COLO668 (cell line): ENCODE results near the gene HOXA13.

Source experiments
- DNase-seq: peaks from one replicate; lab custom pipeline; 2025; ENCODE audit not compliant: unreplicated experiment; lab: John Stamatoyannopoulos, UW

HOXA13 gene

DNA sequence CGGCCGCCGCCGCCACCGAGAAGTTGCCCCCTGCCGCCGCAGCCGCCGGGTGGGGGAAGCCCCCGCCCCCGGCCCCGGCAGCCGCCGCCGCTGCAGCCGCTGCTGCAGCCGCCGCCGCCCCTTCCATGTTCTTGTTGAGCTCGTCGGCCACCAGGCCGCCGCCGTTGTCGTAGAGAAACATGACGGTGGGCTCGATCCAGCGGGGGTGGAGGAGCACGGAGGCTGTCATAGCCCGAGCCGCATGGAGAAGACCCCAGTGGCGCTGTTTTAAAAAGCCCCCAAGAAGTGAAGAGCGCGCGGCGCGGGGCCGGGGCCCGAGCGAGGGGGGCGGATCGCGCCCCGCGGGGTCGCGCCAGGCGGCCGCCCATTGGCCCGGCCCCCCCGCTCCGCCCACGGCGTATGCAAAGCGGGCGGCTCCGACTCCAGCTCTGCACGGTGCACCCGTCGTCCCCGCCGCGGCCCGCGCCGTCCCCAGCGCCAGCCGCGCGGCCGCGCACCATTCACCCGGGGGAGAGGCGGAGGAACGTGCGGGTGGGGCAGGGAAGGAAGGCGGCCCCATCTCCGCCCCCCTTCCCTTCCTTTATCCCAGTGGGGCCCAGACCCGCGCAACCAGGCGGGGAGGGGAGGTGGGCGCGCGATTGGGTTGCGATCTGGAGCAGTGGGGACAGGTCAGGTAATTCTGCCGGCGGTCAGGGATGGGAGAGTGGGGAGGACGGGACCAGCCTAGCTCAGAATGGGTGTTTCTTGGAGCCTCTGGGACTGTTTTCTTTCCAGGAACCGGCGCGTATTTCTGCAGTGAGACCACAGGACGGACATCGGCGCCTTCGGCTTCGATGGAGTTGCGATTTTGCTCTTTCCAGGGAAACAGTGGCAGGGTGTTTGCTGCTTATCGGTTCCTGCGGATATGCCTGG lies at the start of gene HOXA13:
HOXA13 (minus strand) TSS at position 243 of the 912 bp plus-strand sequence; CDS start at position 229, 14 bp downstream.
- peak; percentile 97 for DNase-seq

DNA sequence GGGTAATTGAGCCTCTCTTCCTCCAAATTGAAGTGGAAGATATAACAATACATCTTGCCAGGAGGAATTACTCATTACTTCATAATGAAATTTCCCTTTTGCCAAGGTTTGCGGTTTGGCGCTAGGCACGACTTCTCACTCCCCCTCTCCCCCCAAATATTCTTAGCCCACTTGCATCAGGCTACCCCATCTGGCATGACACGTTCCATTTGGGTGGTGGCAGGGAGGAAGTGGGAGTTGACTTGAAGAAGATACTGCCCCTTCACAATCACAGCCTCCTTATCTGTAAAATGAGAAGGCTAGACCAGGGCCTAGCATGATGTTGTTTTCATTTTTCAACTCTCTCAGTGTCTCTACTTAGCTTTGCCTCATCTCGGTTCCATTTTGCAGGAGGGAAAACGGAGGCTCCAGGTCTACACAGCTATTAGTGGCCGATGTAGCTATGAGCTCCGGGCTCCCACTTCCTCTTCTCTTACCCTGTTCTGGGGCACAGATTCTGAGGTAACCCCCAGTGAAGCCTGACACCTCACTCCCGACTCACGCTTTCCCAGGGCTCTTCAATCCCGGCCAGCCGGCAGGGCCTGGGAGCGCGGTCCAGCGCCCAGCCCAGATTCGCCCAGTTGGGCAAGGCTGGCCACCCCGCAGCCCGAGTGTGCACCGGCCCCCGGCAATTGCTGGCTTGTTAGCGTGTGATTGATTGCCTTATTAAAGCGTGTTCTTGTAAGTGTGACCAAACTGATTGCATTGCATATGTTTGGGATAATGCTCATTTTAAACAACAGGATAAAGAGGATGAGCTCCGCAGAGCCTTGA lies 49.2 kb upstream of the HOXA13 start:
- DNase-seq, result no peak

DNA sequence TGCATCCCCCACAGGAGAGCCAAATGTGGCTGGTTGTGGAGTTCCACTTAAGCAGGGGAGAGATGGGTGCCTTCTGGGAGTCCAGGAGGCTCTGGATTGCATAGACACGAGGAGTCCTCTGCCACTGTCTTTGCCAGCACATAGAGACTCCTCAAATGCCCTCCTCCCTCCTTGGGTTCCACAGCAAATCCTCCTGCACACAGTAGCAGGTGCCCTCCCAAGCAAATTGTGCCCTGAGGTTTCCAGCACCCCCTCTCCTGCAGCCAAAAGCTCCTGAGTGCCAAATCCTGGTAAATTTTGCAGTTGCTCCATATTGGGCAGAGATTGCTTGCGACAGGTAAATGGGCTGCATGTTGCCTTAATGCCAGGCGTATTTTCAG lies 48.5 kb upstream of the HOXA13 start:
- no peak for DNase-seq

DNA sequence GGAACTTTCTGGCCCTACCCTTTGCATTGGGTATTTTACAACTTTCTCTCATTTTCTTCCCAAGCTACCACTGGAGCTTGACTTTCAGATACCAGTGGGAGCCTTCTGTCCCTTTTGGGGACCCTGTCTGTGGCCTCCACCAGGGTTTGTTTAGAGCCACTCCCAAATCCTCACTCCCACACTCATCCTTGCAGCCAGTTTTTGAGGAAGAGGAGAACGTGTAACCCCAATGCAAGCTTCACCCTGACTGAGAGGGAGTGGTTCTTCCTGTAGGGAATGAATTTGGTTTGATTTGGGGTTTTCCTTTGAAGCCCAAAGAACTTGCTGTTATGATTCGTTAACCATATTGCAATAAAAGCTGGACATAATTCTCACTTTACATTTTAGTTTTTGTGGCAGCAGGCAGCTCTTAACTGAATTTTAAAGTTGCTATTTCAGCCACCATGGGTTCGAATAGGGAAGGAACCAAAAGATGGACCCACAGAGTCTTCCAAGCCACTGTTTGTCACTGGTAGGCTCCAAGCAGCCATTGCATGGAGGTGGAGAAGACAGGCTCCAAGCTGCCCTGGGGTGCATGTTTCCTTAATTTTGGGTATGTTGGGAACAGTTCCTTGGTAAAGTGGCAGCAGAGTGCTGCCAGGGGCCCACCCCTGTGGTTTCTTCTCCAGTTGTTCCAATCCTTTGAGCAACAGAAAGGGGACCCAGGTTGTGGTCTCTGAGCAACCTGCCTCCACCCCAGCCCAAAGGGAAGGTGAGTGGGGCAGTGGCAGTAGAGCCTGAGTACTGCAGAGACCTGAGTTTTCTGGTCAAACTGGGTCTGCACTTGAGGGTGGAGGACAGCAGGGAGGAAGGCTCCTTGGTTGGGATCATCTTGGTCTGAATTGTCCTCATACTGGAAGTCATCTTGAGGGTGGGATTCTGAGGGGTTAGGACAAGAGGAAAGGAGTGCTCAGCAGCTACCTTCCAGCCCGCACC lies 47.8 kb upstream of the HOXA13 start:
- no peak for DNase-seq

DNA sequence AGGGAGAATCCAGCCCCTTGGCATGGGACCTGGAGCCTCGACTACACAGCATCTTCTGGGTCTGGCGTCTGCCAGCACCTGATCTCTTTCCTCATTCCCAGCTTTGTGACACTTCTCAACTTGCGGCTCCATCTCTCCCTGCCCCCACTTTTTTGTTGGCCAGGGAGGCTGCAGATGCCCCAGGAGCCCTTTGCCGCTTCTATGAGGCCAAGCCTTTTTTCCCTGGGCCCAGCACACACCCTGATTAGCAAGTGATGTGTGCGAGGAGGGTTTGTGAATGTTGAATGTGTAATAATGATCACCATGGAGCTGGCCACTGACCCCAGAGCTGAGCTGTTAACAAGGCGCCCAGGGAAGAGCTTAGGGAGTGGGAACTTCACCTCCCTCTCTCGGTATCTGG lies 47.1 kb upstream of the HOXA13 start:
- DNase-seq, result no peak

DNA sequence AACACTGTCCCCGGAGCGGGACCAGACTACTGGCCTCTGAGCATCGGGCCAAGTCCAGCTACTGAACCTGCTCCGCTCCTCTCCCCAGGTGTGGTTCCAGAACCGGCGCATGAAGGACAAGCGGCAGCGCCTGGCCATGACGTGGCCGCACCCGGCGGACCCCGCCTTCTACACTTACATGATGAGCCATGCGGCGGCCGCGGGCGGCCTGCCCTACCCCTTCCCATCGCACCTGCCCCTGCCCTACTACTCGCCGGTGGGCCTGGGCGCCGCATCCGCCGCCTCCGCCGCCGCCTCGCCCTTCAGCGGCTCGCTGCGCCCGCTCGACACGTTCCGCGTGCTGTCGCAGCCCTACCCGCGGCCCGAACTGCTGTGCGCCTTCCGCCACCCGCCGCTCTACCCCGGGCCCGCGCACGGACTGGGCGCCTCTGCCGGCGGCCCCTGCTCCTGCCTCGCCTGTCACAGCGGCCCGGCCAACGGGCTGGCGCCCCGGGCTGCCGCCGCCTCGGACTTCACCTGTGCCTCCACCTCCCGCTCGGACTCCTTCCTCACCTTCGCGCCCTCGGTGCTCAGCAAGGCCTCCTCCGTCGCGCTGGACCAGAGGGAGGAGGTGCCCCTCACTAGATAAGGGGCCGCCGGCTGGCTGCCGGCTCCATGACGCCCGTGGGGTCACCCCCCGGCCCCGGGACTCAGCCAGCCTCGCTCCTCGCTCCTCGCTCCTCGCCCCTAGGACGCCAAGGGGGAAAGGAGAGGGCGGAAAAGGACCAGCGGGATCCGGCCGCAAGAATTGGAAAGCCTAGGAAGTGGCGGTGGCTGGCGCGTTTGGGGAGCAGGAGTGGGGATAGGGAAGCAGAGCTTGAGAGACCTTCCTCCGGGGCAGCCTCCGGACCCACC lies 46.2 kb upstream of the HOXA13 start:
- peak; percentile 78 for DNase-seq

DNA sequence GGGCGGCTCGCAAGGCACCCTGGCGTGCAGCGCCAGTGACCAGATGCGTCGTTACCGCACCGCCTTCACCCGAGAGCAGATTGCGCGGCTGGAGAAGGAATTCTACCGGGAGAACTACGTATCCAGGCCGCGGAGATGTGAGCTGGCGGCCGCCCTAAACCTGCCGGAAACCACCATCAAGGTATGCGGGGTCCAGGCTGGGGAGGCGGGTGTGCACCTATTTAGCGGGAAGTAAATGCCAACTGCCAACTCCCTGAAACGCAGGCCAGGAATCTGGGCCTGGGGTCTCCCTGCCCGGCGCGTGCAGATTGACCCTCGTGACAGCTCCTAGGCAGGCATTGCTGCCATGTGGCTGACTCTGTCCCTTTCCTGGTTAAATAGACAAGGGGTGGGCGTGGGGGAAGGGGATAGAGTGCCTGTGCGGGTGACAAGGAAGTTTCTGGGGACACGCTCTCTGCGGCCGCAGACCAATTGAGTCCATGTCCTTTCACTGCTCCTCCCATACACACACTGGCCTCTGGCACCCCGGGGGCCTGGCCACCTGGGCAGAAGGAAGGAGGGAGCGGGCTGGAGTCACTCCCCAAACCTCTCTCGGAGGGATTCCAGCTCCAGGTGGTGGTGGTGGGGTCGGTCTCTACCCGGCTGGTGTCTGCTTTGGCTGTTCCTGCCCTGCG lies 45.4 kb upstream of the HOXA13 start:
- no peak for DNase-seq

DNA sequence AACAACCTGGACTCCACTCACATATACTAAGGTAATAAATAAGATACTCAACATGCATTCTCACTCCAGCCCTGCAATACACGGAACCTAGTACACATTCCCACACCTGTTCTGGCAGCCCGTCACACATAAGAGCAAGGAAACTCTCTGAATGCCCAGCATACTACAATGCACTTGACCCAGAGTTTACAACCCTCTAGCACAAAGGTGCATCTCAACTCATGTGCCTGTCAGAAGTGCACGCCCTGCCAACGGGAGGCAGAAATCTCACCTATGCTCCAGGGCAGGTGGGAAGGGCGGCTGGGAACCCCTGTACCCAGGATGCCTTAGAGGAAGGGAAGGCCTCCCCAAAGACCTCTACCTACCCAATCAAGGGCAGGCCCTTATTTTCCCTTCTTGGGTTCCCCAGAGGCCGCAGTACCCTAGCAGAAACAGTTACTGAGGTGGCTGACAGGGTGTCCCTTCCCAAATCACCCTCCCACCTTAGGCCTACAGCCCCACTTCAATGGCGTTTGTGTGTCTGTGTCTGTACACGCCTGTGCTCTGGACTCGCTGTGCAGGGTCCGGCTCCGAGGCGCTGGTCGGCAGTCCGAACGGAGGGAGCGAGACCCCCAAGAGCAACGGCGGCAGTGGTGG lies 44.7 kb upstream of the HOXA13 start:
- no peak for DNase-seq

DNA sequence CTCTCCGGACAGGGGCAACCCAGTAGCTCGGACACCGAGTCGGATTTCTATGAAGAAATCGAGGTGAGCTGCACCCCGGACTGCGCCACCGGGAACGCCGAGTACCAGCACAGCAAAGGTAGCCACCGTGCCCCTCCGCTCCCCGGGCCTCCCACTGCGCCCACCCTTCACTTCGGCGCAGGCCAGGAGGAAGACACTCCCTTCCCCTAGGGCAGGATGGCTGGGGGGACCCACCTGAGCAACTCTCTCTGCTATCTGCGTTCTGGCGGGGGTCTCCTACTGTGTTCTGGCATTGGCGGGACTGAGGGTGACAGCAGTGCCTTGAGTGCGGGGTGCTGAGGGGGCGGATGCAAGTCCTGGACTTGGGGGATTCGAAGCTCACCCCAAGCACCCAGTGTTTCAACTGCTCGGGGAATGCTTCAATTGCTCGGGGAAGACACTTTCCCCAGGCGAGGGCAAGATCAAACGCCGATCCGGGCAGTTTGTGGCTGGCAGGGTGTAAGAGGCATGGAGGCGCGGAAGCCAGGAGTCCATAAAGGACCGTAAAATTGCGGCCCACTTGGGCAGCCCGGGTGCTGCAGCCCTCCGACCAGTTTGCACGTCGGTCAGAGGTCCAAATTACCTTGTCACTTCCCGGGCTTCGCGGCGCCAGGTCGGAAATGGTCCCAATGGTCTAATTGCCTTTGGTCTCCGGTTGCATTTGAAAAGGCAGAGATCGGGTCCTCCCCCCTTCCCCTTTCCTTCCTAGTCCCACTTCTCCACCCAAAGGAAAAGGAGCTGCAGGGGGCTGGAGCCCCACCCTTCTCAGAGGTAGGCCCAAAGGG lies 43.7 kb upstream of the HOXA13 start:
- DNase-seq, result no peak

DNA sequence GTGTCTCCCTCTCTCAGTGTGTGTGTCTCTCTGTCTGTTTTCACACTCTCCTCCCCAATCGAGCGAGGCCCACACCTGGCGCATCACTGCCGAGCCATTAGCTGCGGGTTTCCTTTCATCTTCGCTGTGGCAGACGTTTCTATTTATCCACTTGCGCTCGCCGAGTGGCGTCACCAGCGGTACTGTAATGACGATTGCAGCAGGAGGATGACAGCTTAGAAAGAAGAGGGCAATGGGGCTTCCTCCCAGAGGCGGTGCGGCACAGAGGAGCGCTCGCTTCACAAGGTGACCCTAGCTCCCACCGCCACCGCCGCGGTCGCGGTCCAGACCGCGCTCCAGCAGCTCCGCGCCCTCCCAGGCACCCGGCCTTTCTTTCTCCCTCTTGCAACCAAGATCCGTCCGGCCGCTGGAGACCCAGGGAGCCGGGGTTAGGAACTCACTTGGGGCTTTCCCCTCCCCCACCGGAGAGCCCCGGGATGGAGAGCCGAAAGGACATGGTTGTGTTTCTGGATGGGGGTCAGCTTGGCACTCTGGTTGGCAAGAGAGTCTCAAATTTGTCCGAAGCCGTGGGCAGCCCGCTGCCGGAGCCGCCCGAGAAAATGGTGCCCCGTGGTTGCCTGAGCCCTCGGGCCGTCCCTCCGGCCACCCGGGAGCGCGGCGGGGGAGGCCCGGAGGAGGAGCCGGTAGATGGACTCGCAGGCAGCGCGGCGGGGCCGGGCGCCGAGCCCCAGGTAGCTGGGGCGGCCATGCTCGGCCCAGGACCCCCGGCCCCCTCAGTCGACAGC lies 42.9 kb upstream of the HOXA13 start, which contains the start of gene EVX1:
EVX1 (plus strand) TSS at position 248 of the 785 bp plus-strand sequence; CDS start at position 477, 229 bp downstream.
- DNase-seq, result peak; percentile 83

DNA sequence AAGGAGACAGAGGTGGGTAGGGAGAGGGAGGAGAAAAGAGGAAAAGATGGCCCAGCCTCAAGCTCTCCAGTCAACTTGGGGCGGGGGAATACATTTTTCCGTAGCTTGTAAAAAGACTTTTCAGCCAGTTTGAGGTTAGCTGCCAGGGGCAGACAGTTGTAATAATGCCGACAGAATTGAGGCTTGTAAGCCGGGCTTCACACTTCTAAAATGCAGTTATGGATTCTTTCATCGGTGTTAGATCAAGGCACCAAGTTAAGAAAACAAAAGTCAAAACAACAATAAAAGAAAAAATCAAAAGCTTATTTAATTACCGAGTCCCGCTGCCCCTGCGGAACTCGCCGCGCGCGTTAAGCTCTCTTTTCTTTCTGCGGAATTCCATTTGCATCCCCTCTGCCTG lies 42.3 kb upstream of the HOXA13 start:
- no peak for DNase-seq

DNA sequence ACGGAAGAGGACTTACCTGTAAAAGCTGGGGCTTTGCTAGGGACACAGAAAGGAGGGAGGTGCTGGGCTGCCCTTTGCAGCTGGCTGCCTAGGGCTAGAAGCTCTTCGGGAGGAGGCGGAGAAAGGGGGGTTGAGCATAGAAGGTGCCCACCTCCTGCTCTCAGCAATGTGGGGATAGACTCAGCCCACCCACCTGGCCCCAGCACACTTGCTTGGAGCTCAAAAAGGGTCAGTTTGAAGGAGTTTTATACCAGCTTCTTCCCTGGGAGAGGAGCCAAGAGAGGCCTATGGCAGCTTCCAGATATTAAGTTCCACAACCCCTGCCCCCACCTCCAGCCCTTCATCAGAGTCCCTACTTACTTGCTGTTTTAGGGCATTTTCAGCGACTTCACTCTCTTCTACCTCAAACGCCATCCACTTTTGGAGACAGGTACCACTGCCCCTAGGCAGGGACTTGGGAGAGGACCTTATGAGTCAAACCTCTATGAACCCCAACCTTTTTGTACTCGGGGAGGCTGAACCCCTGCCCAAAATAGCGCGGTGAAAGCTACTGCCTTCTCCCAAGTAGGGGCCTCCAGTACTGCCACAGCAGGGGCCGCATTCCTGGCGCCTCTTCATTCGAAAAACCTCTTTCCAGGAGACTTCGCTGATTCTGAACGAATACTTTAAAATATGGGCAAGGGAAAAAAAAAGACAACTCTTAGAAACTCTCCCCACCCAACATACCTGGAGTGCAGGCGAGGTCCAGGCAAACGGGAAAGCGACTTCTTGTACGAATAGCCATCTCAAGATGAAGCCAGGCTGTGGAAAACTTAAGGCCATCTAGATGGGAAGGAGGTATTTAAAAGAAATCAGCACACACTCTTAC lies 41.5 kb upstream of the HOXA13 start:
- DNase-seq, result no peak

DNA sequence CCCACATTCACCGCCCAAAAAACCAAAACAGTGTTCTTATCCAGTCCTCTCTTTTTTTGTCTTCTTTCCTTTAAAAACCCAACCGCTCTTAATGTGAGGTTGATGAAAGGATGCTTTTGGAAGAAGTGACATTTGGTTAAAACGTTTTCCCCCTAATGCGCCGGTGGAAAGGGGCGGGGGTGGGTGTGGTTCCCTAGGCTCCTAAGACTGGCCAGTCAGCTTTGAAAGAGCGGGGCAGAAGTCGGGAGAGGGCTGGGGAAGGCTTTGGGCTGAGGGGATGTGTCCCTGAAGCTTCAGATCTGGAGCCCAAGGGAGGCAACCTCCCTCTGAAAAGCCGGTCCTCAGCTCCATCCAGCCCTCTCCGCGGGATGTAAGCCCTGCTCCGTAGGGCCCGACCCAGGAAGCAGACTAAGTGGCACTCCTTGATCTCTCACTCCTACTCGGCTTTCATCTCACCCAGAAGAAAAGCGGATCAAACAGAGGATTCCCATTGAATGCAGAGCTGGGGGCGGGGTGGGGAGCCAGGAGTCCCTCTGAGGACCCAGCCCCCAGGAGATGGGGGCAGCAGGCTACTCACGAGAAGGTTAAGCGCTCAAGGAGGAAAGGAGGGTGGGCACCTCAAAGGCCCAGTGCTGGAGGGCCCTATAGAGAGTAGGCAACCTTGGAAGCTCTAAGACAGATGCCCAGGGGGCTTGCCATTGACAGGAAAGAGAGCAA lies 40.3 kb upstream of the HOXA13 start:
- DNase-seq, result no peak

DNA sequence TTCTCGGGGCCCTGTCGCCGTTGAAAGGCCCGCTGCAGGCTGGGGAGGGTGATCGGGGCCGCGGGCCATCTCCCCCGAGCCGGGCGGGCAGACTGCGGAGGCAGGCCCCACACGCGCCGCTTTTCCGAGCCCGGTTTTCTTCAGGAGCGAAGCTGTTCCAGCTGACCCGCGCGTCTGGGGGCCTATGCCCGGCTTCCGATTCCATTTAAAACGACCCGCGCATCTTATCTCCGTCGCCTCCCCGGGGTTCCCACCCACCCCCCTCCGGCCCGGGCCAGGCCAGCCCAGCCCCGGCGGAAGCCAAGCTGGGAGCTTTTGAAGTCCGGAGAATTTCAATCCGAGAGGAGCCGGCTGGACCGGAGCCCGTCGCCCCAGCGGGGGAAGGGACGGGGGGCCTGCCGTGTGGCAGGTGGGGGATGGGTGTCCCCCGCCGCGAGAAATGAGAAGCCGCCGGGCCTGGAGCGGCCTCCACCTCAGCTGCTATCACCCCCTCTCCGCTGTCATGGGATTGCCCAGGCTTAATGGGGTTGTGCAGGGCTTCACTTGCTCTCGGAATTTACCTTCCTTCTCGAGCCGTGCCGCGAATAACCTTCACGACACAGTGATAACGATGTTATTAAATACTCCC lies 39.6 kb upstream of the HOXA13 start:
- no peak for DNase-seq

DNA sequence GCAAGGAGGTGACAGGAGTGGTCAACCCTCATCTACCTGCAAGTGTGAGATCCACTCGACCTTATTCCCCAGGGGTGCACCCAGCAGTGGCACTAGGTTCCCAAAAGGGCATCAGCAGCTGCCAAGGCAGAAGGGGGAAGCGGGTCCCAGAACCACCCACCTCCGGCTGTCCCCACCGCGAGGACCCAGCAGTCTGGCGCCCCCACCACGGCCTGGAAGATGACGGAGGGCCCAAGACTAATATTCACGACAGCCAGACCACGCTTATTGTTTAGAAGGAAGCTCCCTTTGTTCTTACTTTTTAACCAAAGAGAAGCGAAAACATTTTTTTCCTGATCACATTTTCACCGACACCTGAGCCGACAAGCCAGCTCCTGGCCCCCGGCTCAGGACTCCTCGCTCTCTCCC lies 39.1 kb upstream of the HOXA13 start:
- no peak for DNase-seq
